SK-N-SH (cell line): ENCODE results near the gene ZNF496. TPM values are rescaled to one million over a fixed set of nuclear protein-coding genes. Genes with fewer than 3 reads are reported as not detected.
"Not testable (repeated sequence)": the region's sequence is repeated elsewhere in the genome, so short reads cannot be mapped to it uniquely, and the experiment has no call there.

Experiments used
- CTCF ChIA-PET: fragments of 300-600, 350-600 bp; formaldehyde crosslinking; extraction: SDS; loops from one replicate; lab custom pipeline; 2021; lab: Yijun Ruan, JAX
- POLR2A ChIA-PET: fragments of 350-600 bp; sonication (Branson Sonifier 250); formaldehyde crosslinking; extraction: SDS; loops from one replicate; lab custom pipeline; 2020; ENCODE audit warnings: antibody characterized with exemption, inconsistent platforms; lab: Yijun Ruan, JAX
- DNase-seq: peaks from one replicate; pipeline ENCODE4 v3.0.0; 2012
- H2AFZ ChIP-seq: fragments of 200-600 bp; sonication (generic); 2 replicates; pipeline ENCODE4 v1.8.1; 2016; ENCODE audit warnings: antibody characterized with exemption, mild to moderate bottlenecking, low read depth
- H3F3A ChIP-seq: fragments of 200-600 bp; sonication (generic); replicated peaks from 2 replicates; pipeline ENCODE3; 2016; ENCODE audit warnings: antibody characterized with exemption, mild to moderate bottlenecking; ENCODE audit not compliant: insufficient read depth
- H3K27ac ChIP-seq, 2 experiments: fragments of 200-500 bp in 1 of 2; fragments of 200-600 bp in 1 of 2; sonication (Bioruptor generic) in 1 of 2; sonication (generic), shearing (Covaris generic) in 1 of 2; 2 replicates each; pipeline versions ENCODE4 v1.5.1 to v1.6.1; 2014 to 2016; ENCODE audit warnings: low read depth in 2 of 2, inconsistent platforms in 1 of 2, low read length in 1 of 2, mild to moderate bottlenecking in 1 of 2, mixed read lengths in 1 of 2
- H3K27me3 ChIP-seq: fragments of 200-600 bp; sonication (generic), shearing (Covaris generic); 2 replicates; pipeline ENCODE4 v1.6.1; 2016; ENCODE audit warnings: mixed run types; ENCODE audit not compliant: insufficient read depth
- H3K36me3 ChIP-seq, 2 experiments: fragments of 200-500 bp in 1 of 2; fragments of 200-600 bp in 1 of 2; sonication (Bioruptor generic) in 1 of 2; sonication (generic) in 1 of 2; replicated peaks in 1 of 2; 2 replicates each; pipeline versions ENCODE3 to v1.5.1; 2014 to 2016; ENCODE audit warnings: low read length in 1 of 2, mild to moderate bottlenecking in 1 of 2; ENCODE audit not compliant: insufficient read depth in 2 of 2, control insufficient read depth in 1 of 2
- H3K4me1 ChIP-seq, 2 experiments: fragments of 200-500 bp in 1 of 2; fragments of 200-600 bp in 1 of 2; sonication (Bioruptor generic) in 1 of 2; sonication (generic), shearing (Covaris generic) in 1 of 2; 2 replicates each; pipeline versions ENCODE4 v1.5.1 to v1.6.1; 2014 to 2016; ENCODE audit warnings: low read depth in 1 of 2, low read length in 1 of 2, mixed run types in 1 of 2; ENCODE audit not compliant: insufficient read depth in 2 of 2, control insufficient read depth in 1 of 2
- H3K4me2 ChIP-seq: fragments of 200-600 bp; sonication (generic), shearing (Covaris generic); 2 replicates; pipeline ENCODE4 v1.6.1; 2017; ENCODE audit warnings: mixed run types
- H3K4me3 ChIP-seq, 2 experiments: fragments of 200-500 bp in 1 of 2; fragments of 200-600 bp in 1 of 2; sonication (Bioruptor generic) in 1 of 2; sonication (generic), shearing (Covaris generic) in 1 of 2; 2 replicates each; pipeline versions ENCODE4 v1.5.1 to v1.8.1; 2014 to 2016; ENCODE audit warnings: low read depth in 2 of 2, inconsistent platforms in 1 of 2, low read length in 1 of 2, mild to moderate bottlenecking in 1 of 2, mixed read lengths in 1 of 2, moderate library complexity in 1 of 2
- H3K79me2 ChIP-seq: fragments of 200-600 bp; sonication (generic); 2 replicates; pipeline ENCODE4 v1.8.1; 2017; ENCODE audit warnings: mild to moderate bottlenecking; ENCODE audit not compliant: insufficient read depth
- H3K9ac ChIP-seq: fragments of 200-600 bp; sonication (generic); 2 replicates; pipeline ENCODE4 v1.6.1; 2017; ENCODE audit warnings: mixed run types
- H3K9me2 ChIP-seq: fragments of 200-600 bp; sonication (generic); 2 replicates; pipeline ENCODE4 v1.6.1; 2017; ENCODE audit warnings: mixed run types
- H3K9me3 ChIP-seq: fragments of 200-600 bp; sonication (generic); 2 replicates; pipeline ENCODE4 v1.6.1; 2017; ENCODE audit warnings: mixed run types, mild to moderate bottlenecking, moderate library complexity
- H4K20me1 ChIP-seq: fragments of 200-600 bp; sonication (generic); 2 replicates; pipeline ENCODE4 v1.6.1; 2017; ENCODE audit warnings: mild to moderate bottlenecking, mixed run types; ENCODE audit not compliant: insufficient read depth
- CHD2 ChIP-seq: fragments of 150-350 bp; IDR thresholded peaks from 2 replicates; pipeline ENCODE4 v1.6.1; 2018; ENCODE audit warnings: low read length; ENCODE audit not compliant: partially characterized antibody
- EZH2phosphoT487 ChIP-seq: fragments of 200-600 bp; sonication (generic); IDR thresholded peaks from 2 replicates; pipeline ENCODE4 v1.6.1; 2017; ENCODE audit warnings: low read depth, mixed run types, mild to moderate bottlenecking, antibody characterized with exemption, moderate library complexity, borderline replicate concordance
- FOXJ3 ChIP-seq: sonication (generic); formaldehyde crosslinking; IDR thresholded peaks from 2 replicates; pipeline ENCODE4 v1.5.1; 2020; ENCODE audit warnings: mild to moderate bottlenecking, missing genetic modification reagents
- RXRA ChIP-seq: IDR thresholded peaks from 2 replicates; pipeline ENCODE4 v1.4.0; 2012; ENCODE audit warnings: low read depth, mild to moderate bottlenecking, borderline replicate concordance
- SMC3 ChIP-seq: IDR thresholded peaks from 2 replicates; pipeline ENCODE4 v1.6.1; 2012; ENCODE audit warnings: low read depth, low read length, improper control_type of control experiment
- TCF12 ChIP-seq: IDR thresholded peaks from 2 replicates; pipeline ENCODE4 v1.4.0; 2012
- WGBS: methylation state at CpG from one replicate; pipeline ENCODE4 v1.1.6; 2017; ENCODE audit warnings: low lambda C conversion rate; 5-methylcytosine and 5-hydroxymethylcytosine counted together
- polyA plus RNA-seq, 3 experiments: library from polyadenylated mRNA; depleted of rRNA; stranded (reverse); fragments of >200 nt; gene quantifications; 2 replicates each; pipeline ENCODE4 v1.2.3, GENCODE V29; 2012
- TF ChIP-seq, protein P1 (sequence below): IDR thresholded peaks from 2 replicates; pipeline ENCODE4 v1.4.0; 2012; ENCODE audit warnings: low read depth
- TF ChIP-seq, protein P2 (sequence below): IDR thresholded peaks from 2 replicates; pipeline ENCODE4 v1.4.0; 2012; ENCODE audit warnings: low read depth, borderline replicate concordance

Gene ZNF496
- polyA plus RNA-seq, 1 of the 3 experiments (the other 2 are of a cell fraction), result 23.2 TPM

DNA sequence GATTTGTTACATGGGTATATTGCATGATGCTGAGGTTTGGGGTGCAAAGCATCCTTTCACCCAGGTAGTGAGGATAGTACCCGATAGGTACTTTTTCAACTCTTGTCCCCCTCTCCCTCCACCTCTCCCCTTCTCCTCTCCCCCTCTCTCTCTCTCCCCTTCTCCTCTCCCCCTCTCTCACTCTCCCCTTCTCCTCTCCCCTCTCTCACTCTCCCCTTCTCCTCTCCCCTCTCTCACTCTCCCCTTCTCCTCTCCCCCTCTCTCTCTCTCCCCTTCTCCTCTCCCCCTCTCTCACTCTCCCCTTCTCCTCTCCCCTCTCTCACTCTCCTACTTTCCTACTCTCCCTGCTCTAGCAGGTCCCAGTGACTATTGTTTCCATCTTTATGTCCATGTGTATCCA, 31.3 kb upstream of the ZNF496 start:
- not testable (repeated sequence) for H3K79me2 ChIP-seq
- 30% methylated on average over 1 of the region's 1 CpG for WGBS

DNA sequence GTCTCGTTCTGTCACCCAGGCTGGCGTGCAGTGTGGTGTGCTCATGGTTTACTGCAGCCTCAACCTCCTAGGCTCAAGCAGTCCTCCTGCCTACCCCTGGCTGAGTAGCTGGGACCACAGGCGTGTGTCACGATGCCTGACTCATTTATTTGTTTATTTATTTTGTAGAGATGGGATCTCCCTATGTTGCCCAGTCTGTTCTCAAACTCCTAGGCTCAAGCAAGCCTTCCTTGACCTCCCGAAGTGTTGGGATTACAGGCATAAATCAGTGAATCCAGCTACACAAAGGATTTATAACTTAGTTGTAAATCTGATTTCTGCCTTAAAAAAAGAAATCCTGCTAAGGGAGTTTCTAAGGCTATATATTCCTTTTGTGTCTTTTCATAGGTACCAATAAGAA, 30.5 kb upstream of the ZNF496 start:
- peaks cover 0 to 2% of the 10 kb centered on the region in 2 experiments for H3K36me3 ChIP-seq
- no peak overlapping the region for H3K4me2 ChIP-seq
- H3K4me3 ChIP-seq, result no peak overlapping the region
- no peak overlapping the region for H2AFZ ChIP-seq
- TF ChIP-seq, protein P1, sequence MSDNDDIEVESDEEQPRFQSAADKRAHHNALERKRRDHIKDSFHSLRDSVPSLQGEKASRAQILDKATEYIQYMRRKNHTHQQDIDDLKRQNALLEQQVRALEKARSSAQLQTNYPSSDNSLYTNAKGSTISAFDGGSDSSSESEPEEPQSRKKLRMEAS, result no peak
- TF ChIP-seq, protein P2, sequence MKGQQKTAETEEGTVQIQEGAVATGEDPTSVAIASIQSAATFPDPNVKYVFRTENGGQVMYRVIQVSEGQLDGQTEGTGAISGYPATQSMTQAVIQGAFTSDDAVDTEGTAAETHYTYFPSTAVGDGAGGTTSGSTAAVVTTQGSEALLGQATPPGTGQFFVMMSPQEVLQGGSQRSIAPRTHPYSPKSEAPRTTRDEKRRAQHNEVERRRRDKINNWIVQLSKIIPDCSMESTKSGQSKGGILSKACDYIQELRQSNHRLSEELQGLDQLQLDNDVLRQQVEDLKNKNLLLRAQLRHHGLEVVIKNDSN, result no peak
- H3K27me3 ChIP-seq, result no peaks in the 10 kb centered on the region
- POLR2A ChIA-PET, result no interaction called here
- DNase-seq, result no peak
- no peaks in the 10 kb centered on the region for H3K4me1 ChIP-seq
- no peaks in the 10 kb centered on the region for H3K9me3 ChIP-seq
- no peaks in the 10 kb centered on the region for H4K20me1 ChIP-seq
- H3K9me2 ChIP-seq, result no peaks in the 10 kb centered on the region
- H3K27ac ChIP-seq, result no peak overlapping the region
- H3K79me2 ChIP-seq, result no peaks in the 10 kb centered on the region
- no peaks in the 10 kb centered on the region for H3F3A ChIP-seq
- 42% methylated on average over 5 of the region's 5 CpGs for WGBS
- CTCF ChIA-PET, result interaction anchor here (4.5 kb wide), 1 partner anchor 11 kb away, joined by 23 read pairs; no protein-coding TSS in a partner anchor
- no peak overlapping the region for H3K9ac ChIP-seq

More for the DNA sequence above, 31.3 kb upstream of the ZNF496 start:
- H3K27ac ChIP-seq, H4K20me1 ChIP-seq, H3K9me2 ChIP-seq, DNase-seq, H3K27me3 ChIP-seq, H2AFZ ChIP-seq, H3K4me3 ChIP-seq, H3K4me2 ChIP-seq, H3K36me3 ChIP-seq, H3K9me3 ChIP-seq, H3K4me1 ChIP-seq, H3K9ac ChIP-seq, H3F3A ChIP-seq: not testable (repeated sequence)
- POLR2A ChIA-PET, result interaction anchor here (0.7 kb wide), 1 partner anchor 200 kb away, joined by 4 read pairs; no protein-coding TSS in a partner anchor
- CTCF ChIA-PET, result interaction anchor here (4.5 kb wide), 1 partner anchor 10 kb away, joined by 23 read pairs; no protein-coding TSS in a partner anchor

DNA sequence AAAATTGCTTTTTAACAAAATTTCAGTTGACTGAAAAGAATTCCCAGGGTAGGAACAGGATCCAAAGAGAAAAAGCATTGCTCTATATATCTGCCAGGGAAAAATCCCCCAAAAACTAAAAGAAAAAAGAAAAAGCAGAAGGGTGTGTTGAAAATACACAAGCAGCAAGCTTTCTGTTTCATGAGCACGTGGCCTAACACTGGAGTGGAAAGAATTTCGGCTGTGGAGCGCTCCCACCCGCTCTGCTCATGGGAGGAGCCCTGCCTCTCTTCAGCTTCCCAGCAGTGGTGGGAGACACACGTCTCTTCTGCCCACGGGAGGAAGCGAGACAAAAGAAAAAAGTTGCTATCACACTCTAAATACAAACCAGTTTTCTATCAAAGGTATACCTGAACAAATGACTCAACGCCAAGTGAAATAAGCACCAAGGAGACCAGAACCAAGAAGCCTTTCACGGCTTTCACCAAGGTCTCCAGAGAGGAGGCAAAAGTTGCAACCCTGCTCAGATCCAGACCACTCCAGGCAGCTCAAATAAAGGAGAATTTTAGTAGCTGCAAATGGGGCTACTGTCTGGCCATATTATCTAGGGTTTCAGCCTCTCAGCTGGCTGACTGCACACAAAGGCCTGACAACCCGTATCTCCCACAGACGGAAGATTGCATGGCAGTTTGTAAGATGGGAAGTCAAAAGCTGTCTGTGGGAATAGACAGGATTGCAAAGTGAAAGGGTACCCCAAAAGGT, 29.5 kb upstream of the ZNF496 start:
- Histone ChIP-seq H3K4me1 (no peaks in the 10 kb centered on the region), H3K4me2 (no peak overlapping the region), H3K27me3 (no peaks in the 10 kb centered on the region), H3K9me3 (no peaks in the 10 kb centered on the region), H3K4me3 (no peak overlapping the region), H3K79me2 (no peaks in the 10 kb centered on the region), H3F3A (no peaks in the 10 kb centered on the region), H3K36me3 (peaks cover 0 to 2% of the 10 kb centered on the region in 2 experiments), H3K9ac (no peak overlapping the region), H2AFZ (no peak overlapping the region), H3K9me2 (no peaks in the 10 kb centered on the region), H4K20me1 (no peaks in the 10 kb centered on the region), H3K27ac (no peak overlapping the region)
- DNase-seq, result no peak
- ChIA-PET CTCF (interaction anchor here (4.5 kb wide), 1 partner anchor 12 kb away, joined by 23 read pairs; no protein-coding TSS in a partner anchor), POLR2A (no interaction called here)
- TF ChIP-seq SMC3, result no peak
- TF ChIP-seq, protein P2, result no peak
- no peak for TF ChIP-seq CHD2
- no peak for TF ChIP-seq RXRA
- no peak for TF ChIP-seq FOXJ3 (CRISPR knock-in tag)
- TF ChIP-seq TCF12, result no peak
- TF ChIP-seq EZH2phosphoT487, result no peak
- WGBS, result 73% methylated on average over 11 of the region's 11 CpGs
